HG03139 (cell line): ENCODE measurements around the gene SLC35B4.
"Not testable (repeated sequence)": the region's sequence is repeated elsewhere in the genome, so short reads cannot be mapped to it uniquely, and the experiment has no call there.

Experiments used
- ATAC-seq: cut with Tn5 transposase; IDR thresholded peaks from one replicate; pipeline ENCODE4 v1.9.1; 2021; ENCODE audit not compliant: unreplicated experiment

The SLC35B4 gene

DNA sequence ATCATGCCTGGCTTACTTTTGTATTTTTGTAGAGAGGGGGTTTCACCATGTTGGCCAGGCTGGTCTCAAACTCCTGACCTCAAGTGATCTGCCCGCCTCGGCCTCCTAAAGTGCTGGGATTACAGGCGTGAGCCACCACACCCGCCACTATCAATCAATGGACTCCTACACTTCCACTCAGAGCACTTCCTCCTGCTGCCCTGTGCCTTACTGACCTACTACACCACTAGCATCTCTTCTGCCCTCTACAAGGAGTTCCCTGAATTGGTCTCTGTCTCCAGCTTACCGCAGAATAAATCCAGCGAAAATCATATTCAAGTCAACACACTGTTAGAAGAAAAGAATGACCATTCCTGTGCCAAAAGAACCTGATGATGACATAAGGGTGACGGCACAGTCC, 20.7 kb downstream of the SLC35B4 start:
- not testable (repeated sequence) for ATAC-seq

- ATAC-seq, result peak; percentile 100
These were observed 23.6 kb downstream of the SLC35B4 start for GRCh38 chr7:134293002-134293740.

DNA sequence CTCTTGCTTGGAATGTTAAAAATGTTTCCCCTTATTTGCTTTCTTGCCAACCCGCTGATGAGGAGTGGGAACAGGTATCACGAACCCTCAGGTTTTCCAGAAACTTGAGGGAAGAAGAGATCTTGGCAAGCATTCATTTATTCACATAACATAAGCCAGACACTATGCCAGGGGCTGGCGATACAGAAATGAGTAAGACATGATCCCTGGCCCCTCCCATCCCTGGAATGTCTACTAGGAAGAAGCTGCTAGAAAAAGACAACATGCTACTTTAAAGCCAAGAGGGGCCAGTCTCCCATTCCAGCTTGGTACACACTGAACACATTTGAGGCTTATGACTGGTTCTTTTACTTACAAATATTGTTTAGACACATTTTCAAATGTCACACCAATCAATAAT, 26.4 kb downstream of the SLC35B4 start:
- ATAC-seq, result no peak

DNA sequence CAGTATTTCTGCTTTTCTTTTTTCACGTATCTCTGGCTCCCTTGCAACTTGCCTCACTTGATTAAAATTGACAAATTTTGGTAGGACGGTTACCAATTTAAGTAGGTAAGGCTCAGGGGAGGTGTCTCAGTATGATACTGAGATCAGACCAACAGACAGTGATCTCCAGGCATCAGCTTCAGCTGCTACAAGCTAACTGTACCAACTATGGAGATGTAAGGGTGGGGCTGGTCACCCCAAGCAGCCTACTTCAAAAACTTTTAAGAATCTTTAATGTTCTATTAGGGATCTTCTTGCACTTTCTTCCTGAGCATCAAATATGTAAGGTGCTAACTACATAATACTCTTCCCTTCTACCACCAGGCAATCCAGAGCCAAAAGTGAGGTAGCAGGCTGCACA, 26.9 kb downstream of the SLC35B4 start:
- no peak for ATAC-seq

DNA sequence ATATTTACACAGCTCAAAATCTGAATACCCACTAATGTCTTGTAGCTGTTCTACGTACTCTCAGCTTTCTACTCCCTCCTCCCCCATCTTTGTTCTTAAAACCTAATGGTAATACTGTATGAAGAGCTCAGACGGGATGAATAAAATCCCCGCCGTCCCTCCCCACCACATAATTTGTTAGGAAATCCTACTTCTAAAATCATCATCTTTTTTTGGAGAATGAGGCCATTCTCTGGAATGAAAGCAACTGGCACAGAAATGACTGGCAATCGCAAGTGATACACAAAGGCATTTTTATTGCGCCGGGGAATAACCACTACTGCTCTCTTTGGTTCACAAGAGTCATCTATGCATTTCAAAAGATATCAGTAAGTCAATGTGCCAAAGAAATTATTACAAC, 27.3 kb downstream of the SLC35B4 start:
- ATAC-seq, result no peak

DNA sequence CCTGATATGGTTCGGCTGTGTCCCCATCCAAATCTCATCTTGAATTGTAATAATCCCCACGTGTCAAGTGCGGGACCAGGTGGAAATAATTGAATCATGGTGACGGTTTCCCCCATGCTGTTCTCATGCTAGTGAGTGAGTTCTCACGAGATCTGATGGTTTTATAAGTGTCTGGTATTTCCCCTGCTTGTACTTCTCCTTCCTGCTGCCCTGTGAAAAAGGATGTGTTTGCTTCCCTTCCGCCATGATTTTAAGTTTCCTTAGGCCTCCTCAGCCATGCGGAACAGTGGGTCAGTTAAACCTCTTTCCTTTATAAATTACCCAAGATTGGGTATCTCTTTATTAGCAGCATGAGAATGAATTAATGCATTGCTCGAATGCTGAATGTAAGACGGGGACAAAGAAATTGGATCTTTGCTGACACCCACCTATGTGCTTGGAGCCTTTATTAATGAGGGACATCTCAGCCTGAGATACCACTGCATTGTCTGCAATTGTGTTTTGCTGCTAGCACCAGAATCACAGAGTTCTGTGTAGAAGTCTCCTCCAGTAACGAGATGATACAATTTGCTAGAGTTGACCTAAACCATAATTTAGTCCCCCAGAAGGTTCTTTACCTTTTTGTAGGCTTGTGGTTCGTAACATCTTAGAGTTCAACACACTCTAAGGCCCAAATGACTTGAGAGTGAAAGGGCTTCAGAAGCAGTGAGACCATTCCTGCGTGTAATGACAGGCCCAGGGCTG, 28.6 kb downstream of the SLC35B4 start:
- ATAC-seq, result no peak

DNA sequence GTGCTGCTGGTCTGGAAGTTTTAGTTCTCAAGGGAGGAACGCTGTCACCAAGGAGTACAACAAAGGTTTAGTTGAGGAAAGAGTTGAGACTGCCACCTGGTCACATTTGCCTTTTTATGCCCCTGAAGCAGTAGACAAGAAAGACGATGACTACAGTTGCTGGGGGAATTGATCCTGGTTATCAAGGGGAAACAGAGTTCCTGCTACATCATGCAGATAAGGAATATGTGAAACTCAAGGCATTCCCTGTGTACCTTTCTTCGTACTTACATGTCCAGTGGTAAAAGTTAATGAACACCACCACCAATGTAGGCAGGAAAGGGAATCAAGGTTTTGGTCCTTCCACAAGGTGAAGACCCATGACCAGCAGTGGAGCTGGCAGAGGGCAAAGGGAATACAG, 31.8 kb downstream of the SLC35B4 start:
- ATAC-seq, result no peak

DNA sequence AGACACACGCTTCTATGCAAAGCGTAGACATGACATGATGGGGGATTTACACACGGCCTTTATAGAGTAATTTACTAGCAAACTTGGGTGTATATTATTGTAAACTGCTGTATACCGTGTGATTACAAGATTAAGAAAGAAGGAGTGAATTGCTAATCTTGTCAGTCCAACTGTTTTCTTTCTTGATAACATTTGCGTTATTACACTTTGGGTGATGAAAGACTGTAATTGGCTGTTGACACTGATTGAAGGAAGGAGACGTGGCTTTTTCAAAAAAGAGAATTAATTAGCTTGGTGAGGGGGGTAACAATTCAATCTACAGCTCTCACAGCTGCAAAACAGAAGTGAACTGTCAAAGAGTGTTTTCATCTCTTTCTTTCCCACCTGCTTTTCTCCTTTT, 32.7 kb downstream of the SLC35B4 start:
- ATAC-seq, result no peak

DNA sequence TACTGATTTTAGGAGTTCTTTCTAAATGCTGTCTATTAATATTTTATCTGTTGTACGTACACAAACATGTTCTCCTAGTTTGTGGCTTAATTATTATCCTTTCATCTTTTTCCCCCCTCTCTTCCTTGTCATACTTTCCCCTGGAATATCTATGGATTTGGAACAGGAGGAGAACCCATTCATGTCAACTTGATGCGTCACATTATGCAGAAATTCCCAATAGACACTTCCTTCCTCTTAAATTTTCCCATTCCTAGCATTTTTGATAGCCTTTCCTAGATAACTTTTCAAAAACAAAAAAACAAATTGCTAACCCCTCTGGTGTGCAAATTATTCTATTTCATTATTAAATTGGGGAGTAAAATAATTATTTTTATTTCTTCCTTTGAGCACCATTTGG, 36.2 kb downstream of the SLC35B4 start:
- ATAC-seq, result no peak

- ATAC-seq, result no peak
These were observed 36.8 kb downstream of the SLC35B4 start for GRCh38 chr7:134279898-134280297.

- ATAC-seq, result no peak
These were observed 37.4 kb downstream of the SLC35B4 start for GRCh38 chr7:134279336-134279735.

DNA sequence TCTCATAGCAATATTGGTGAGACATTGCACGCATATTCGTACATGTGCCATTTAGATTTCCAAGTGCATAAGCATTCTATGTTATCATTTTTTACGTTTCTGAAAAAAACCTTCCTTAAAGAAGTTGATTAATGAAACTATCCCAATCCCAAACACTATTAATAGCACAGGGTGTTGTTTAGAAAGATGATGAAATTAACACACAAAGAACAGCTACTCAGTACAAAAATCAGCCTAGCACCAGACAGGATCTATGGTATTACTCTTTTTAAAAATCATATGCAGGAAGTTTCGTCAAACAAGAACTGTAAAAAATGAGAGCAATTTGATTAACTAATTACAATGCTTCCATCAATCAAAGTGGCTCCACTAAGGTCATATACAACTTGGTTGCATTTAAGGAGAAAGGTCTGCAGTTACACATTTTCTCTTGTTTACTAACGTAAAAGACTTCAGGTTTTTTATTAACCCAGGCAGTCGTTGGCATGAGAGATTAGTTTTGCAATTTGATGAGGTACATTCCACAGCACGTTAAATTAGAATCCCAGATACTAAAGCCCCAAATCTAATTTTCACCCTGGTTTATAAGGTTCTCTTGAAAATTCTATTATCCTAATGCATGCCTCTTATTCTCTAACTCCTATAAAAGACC, 38.1 kb downstream of the SLC35B4 start:
- no peak for ATAC-seq

GRCh38 chr7:134276951-134277350, 39.8 kb downstream of the SLC35B4 start:
- no peak for ATAC-seq

- no peak for ATAC-seq
These were observed 54.4 kb downstream of the SLC35B4 start for GRCh38 chr7:134262322-134262721.

GRCh38 chr7:134255814-134256213, 60.9 kb downstream of the SLC35B4 start:
- no peak for ATAC-seq

- no peak for ATAC-seq
These were observed 62.4 kb downstream of the SLC35B4 start for GRCh38 chr7:134254311-134254710.

GRCh38 chr7:134248196-134248595, 68.5 kb downstream of the SLC35B4 start:
- ATAC-seq, result no peak

- ATAC-seq, result no peak
These were observed 70.0 kb downstream of the SLC35B4 start for GRCh38 chr7:134246761-134247160.

DNA sequence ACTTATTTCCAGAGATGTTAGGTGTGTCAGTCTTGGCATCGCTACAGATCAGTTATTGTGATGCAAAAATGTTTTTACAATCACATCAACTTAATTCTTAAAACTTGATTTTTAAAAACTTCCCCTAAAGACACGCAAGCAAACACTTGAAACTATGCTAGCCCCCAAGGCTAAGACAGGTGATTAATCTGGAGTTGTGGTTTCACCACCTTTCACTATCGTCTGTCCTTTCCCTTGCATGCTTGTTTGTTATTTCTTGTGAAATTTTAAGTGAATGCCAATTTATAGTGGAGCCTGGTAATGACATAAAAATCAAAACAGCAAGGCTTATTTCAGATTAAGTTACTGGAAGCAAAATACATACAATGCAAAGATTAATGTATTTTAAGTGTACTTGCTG, 70.4 kb downstream of the SLC35B4 start:
- ATAC-seq, result no peak

GRCh38 chr7:134245253-134245652, 71.5 kb downstream of the SLC35B4 start:
- ATAC-seq, result no peak
